ENCODE results near the gene ZNF582.
"Not testable (repeated sequence)": the region's sequence is repeated elsewhere in the genome, so short reads cannot be mapped to it uniquely, and the experiment has no call there.

ZNF582 gene

DNA sequence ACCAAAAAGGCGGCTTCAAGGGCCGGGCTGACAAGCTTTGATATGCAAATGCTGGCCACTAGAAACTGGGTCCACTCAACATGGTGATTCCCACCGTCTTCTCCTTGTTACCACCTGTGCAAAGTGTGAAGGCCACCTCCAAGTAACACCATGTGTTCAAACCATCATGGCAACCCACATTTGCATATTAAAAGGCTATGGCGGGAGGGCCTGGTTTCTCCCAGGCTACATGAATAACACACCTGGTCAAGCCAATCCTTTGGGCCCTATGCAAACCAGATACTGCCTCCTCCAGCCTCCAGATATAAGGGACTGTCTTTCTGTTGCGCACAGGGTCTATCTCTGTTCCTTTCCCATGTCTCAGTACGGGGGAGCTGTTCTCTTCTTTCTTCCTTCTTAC, 42.1 kb downstream of the ZNF582 start:
- no peak for DNase-seq (ENCODE audit: low spot score)

DNA sequence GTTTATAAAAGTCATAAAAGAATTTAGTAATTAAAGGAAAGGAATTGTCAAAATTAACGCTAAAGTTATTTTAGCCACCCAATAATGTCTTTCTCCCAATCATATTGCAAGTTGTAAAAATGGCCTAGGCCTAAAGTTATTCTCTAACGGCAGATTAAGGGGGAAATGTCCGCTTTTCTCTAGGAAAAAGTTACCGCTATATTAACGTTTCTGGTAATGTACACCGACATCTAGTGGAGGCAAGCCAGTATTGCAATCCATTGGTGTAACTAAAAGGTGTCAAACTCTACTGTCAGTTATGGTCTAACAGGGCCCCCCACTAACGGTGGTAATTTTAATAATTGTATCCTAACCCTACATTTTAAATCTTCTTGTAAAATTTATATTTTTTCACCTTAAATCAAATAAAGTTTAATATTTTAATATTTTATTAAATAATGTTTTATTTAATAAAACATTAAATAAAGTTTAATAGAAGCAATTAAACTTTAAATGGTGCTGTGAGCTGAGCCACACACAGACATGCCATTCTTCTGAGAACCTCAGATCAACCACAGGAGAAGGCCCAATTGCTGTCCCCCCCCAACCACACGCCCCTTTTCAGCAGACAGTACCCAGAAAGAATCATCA, 42.8 kb downstream of the ZNF582 start:
- DNase-seq (ENCODE audit: low spot score): peak; percentile 23

DNA sequence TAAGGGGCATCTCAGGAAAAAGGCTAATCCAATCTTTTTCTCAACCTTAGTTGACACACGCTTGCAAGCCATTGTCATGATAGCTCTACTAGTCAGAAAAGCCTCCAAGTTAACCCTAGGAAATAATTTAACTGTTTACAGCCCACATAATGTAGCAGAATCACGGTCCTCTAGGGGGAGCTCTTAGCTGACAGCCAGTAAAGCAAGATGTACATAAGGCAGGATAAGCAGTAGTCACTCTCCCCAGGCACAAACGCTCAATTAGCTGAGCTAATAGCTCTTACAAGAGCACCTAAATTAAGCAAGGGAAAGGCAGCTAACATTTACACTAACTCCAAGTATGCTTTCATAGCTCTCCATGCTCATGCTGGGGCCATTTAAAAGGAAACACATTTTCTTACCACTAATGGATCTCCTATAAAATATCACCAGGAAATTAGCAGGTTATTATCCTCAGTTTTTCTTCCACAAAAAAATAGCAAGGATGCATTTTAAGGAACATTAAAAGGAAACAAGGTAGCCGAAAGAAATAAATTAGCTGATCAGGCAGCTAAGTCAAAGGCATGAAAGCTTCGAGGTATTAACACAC, 45.0 kb downstream of the ZNF582 start:
- DNase-seq (ENCODE audit: low spot score): no peak

DNA sequence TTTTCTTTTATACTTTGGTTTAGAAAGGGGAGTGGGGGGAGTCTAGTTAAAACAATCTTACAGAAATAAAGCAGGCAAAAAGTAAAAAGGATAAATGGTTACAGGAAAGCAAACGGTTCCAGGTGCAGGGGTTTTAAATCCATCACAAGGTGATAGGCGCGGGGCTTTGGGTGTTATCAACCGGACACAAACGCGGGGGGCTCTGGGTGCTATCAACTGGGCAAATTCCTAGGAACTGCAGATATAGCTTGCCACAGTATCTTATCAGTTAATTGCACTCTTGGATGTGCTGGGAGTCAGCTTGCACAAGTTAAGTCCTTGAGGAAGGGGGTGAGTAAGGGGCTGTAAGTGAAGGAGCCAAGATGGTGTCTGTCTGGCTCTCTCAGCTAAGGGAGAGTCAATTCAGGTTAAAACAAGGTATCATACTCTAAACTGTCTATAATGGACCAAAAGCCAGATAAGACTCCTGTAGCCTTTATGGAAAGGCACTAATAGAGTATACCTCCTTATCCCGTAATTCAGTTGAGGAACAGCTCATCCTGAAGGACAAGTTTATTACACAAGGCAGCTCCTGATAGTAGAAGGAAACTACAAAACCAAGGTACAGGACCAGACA, 46.1 kb downstream of the ZNF582 start:
- DNase-seq (ENCODE audit: low spot score): no peak

DNA sequence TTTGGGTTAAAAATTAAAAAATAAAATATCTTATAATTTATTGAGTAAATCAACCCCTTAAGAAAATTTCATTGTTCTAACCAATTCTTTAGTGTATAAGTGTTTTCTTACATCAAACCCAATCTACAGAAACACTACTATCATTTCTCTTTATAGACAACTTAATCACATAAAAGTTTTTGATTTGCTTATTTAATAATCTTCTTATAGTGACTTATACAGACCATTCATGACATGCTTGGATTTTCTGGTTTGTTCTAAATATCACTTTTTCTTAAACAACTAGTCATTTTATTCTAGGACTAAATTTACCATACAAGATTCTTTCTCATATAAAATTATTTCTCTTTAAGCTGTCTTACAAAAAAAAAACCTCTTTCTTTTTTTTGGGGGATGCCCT, 51.4 kb downstream of the ZNF582 start:
- DNase-seq (ENCODE audit: low spot score): no peak

DNA sequence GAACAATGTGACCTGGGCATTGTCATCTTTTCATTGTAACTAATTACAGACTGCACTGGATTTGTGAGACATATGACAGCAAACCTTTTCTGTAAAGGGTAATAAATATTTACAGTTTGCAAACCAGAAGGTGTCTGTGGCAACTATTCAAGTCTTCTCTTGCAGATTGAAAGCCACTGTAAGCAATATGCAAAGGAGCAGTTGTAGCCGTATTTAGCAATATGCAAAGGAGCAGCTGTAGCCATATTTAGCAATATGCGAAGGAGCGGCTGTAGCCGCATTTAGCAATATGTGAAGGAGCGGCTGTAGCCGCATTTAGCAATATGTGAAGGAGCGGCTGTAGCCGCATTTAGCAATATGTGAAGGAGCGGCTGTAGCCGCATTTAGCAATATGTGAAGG, 54.3 kb downstream of the ZNF582 start:
- not testable (repeated sequence) for DNase-seq (ENCODE audit: low spot score)

DNA sequence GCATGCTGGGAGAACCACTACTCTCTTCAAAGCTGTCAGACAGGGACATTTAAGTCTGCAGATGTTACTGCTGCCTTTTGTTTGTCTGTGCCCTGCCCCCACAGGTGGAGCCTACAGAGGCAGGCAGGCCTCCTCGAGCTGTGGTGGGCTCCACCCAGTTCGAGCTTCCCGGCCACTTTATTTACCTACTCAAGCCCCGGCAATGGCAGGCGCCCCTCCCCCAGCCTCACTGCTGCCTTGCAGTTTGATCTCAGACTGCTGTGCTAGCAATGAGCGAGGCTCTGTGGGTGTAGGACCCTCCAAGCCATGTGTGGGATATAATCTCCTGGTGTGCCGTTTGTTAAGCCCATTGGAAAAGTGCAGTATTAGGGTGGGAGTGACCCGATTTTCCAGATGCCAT, 56.3 kb downstream of the ZNF582 start:
- DNase-seq (ENCODE audit: low spot score): not testable (repeated sequence)

DNA sequence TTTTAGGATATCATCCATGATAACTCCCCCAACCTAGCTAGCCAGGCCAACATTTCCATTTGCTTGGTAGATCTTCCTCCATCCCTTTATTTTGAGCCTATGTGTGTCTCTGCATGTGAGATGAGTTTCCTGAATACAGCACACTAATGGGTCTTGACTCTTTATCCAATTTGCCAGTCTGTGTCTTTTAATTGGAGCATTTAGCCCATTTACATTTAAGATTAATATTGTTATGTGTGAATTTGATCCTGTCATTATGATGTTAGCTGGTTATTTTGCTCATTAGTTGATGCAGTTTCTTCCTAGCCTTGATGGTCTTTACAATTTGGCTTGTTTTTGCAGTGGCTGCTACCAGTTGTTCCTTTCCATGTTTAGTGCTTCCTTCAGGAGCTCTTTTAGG, 58.0 kb downstream of the ZNF582 start:
- not testable (repeated sequence) for DNase-seq (ENCODE audit: low spot score)

DNA sequence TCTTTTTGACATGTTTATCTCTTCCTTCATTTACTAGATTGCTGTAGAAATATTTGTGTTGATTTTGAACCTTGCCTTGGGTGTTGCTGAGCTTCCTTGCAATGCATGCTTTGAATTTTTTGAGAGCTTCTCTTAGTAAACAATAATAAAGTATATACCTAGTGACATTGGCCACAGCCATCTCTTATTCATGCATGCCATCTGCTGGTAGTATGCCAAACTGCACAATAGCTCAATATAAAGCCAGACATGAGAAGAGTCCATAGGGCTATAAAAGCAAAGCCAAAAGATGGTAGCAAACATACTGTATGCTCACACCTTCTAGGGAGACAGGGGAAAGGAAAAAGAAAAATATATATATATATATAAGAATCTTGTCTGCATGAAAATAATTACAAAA, 59.8 kb downstream of the ZNF582 start:
- peak; percentile 46 for DNase-seq (ENCODE audit: low spot score)
